HepG2 (cell line): ENCODE results near the gene GNAI2. TPM values are rescaled to one million over a fixed set of nuclear protein-coding genes. Genes with fewer than 3 reads are reported as not detected.
A peak's percentile ranks its signal among the peaks of the same experiment; 100 is the strongest.

Source experiments
- ARNTL ChIP-seq: sonication (generic); formaldehyde crosslinking; IDR thresholded peaks from 2 replicates; pipeline ENCODE4 v1.4.0; 2020; ENCODE audit warnings: mild to moderate bottlenecking, missing genetic modification reagents
- ATF7-NPFF ChIP-seq: sonication (generic); formaldehyde crosslinking; IDR thresholded peaks from 2 replicates; pipeline ENCODE4 v1.8.1; 2023; ENCODE audit warnings: mild to moderate bottlenecking, low read depth, missing genetic modification reagents, moderate library complexity
- IRF2 ChIP-seq: IDR thresholded peaks from 2 replicates; pipeline ENCODE4 v1.6.1; 2018; ENCODE audit warnings: missing genetic modification reagents, missing compliant biosample characterization
- NFE2L2 ChIP-seq: fragments of 150-350 bp; IDR thresholded peaks from 2 replicates; pipeline ENCODE4 v1.6.1; 2014; ENCODE audit warnings: low read length
- NKX3-1 ChIP-seq: sonication (generic); formaldehyde crosslinking; IDR thresholded peaks from 2 replicates; pipeline ENCODE4 v1.5.0; 2020; ENCODE audit warnings: missing genetic modification reagents
- NONO ChIP-seq, 2 experiments: fragments of 450-650 bp in 1 of 2; sonication (generic) in 1 of 2; formaldehyde crosslinking in 1 of 2; IDR thresholded peaks in 1 of 2; conservative IDR thresholded peaks in 1 of 2; 2 replicates each; pipeline versions ENCODE4 v1.6.1 to v1.8.0; 2017 to 2022; ENCODE audit warnings: mild to moderate bottlenecking in 1 of 2, missing genetic modification reagents in 1 of 2, moderate library complexity in 1 of 2
- RBM39 ChIP-seq: fragments of 200-400 bp; formaldehyde crosslinking; IDR thresholded peaks from one replicate; pipeline ENCODE4 v1.6.1; 2018; ENCODE audit warnings: antibody characterized with exemption, mild to moderate bottlenecking, low read depth, low read length; ENCODE audit not compliant: poor library complexity, severe bottlenecking
- SP1 ChIP-seq, 2 experiments: fragments of 450-650 bp in 1 of 2; sonication (generic) in 1 of 2; formaldehyde crosslinking in 1 of 2; IDR thresholded peaks; 2 replicates each; pipeline versions ENCODE4 v1.4.0 to v1.6.1; 2016 to 2020; ENCODE audit warnings: missing genetic modification reagents in 1 of 2
- STAT5B ChIP-seq: sonication (generic); formaldehyde crosslinking; IDR thresholded peaks from 2 replicates; pipeline ENCODE4 v1.4.0; 2020; ENCODE audit warnings: missing genetic modification reagents
- SUZ12 ChIP-seq: fragments of 150-350 bp; IDR thresholded peaks from 2 replicates; pipeline ENCODE4 v1.6.1; 2014; ENCODE audit warnings: low read depth, low read length
- TMF1 ChIP-seq: sonication (generic); formaldehyde crosslinking; IDR thresholded peaks from 2 replicates; pipeline ENCODE4 v1.8.1; 2022; ENCODE audit warnings: low read depth, missing genetic modification reagents
- ZFP36L2 ChIP-seq: sonication (generic); formaldehyde crosslinking; IDR thresholded peaks from 2 replicates; pipeline ENCODE4 v1.4.0; 2020; ENCODE audit warnings: missing genetic modification reagents
- ZKSCAN5 ChIP-seq: sonication (generic); formaldehyde crosslinking; IDR thresholded peaks from 2 replicates; pipeline ENCODE4 v1.5.1; 2020; ENCODE audit warnings: mild to moderate bottlenecking, missing genetic modification reagents
- ZNF761 ChIP-seq: sonication (generic); formaldehyde crosslinking; conservative IDR thresholded peaks from 2 replicates; pipeline ENCODE4 v1.4.0; 2020; ENCODE audit warnings: mild to moderate bottlenecking, missing genetic modification reagents
- ZNF777 ChIP-seq: sonication (generic); formaldehyde crosslinking; IDR thresholded peaks from 2 replicates; pipeline ENCODE4 v1.4.0; 2020; ENCODE audit warnings: missing genetic modification reagents
- ZNF841 ChIP-seq: sonication (generic); formaldehyde crosslinking; IDR thresholded peaks from 2 replicates; pipeline ENCODE4 v1.8.1; 2023; ENCODE audit warnings: missing genetic modification reagents, borderline replicate concordance
- polyA plus RNA-seq, 8 experiments: library from polyadenylated mRNA; depleted of rRNA in 3 of 8; stranded (reverse) in 7 of 8; unstranded in 1 of 8; fragments of >200 nt; fragmentation: Illumina TruSeq in 4 of 8; extraction: Trizol in 4 of 8; gene quantifications; 2 replicates each; pipeline versions ENCODE4 v1.2.1 to v1.2.3, GENCODE V29; 2011 to 2016; ENCODE audit warnings: low read depth in 4 of 8, missing spikeins in 1 of 8, mixed read lengths in 1 of 8; ENCODE audit not compliant: insufficient read depth in 1 of 8
- total RNA-seq, 5 experiments: library from RNA; depleted of rRNA; stranded (reverse); fragments of >200 nt; fragmentation: Illumina TruSeq; extraction: Trizol; gene quantifications; 2 replicates each; pipeline ENCODE4 v1.2.3, GENCODE V29; 2016; ENCODE audit warnings: low read depth in 1 of 5
- TF ChIP-seq, protein P1 (sequence below): sonication (generic); formaldehyde crosslinking; IDR thresholded peaks from 2 replicates; pipeline ENCODE4 v1.5.0; 2020; ENCODE audit warnings: mild to moderate bottlenecking, missing genetic modification reagents
- TF ChIP-seq, protein P2 (sequence below): IDR thresholded peaks from 2 replicates; pipeline ENCODE4 v1.6.1; 2012; ENCODE audit warnings: inconsistent platforms
- TF ChIP-seq, protein P3 (sequence below): sonication (generic); formaldehyde crosslinking; IDR thresholded peaks from 2 replicates; pipeline ENCODE4 v1.5.0; 2020; ENCODE audit warnings: missing genetic modification reagents, mild to moderate bottlenecking, borderline replicate concordance
- TF ChIP-seq, protein P4 (sequence below): sonication (generic); formaldehyde crosslinking; IDR thresholded peaks from 2 replicates; pipeline ENCODE4 v1.5.0; 2020; ENCODE audit warnings: mild to moderate bottlenecking, missing genetic modification reagents
- TF ChIP-seq, protein P5 (sequence below): sonication (generic); formaldehyde crosslinking; IDR thresholded peaks from 2 replicates; pipeline ENCODE4 v1.4.0; 2020; ENCODE audit warnings: missing genetic modification reagents, borderline replicate concordance

The GNAI2 gene
- total and polyA plus RNA-seq, 2 of the 13 experiments (the other 11 are each of a cell fraction or from before 2014, with no cell fraction given) = 51.1 to 66.2 TPM

DNA sequence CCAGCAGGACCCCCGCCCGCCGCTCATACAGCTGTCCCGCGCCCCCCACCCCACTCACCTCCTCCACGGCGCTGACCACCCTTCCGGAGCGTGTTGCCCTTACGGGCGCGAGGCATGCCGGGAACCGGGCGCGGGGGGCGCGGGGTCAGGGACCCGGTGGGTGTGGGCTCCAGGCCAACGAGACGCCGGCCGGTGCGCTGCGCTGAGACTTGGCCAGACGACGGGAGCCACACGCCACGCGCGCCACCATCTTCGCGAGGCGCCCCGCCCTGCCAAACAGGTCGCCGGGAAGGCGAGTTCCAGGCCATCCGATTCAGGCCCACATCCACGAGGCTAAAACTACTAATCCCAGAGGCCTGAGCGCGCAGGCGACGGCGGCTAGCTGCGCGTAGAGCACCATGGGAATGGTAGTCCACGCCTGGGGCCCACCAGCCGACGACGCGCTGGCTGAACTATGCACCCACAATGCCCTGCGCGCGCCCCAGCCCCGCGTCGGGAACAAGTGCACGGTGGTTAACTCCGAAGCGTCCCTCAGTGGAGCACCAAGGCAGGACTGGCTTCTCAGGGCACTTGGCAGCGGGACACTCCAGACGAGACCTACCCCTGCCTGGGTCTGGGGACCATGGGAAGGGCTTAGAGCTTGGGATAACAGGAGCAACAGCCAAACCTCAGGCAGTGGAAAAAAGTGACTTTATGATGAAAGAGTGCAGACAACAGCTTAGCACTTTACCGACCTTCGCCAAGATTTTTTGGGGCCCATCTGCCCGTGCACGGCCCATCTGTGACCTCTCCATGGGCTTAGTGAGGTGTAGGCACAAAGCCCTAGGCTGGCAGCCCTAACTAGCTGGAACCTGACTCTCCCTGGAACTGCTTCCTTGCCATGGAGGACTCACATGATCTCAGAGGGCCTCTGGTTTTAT lies 56.4 kb downstream of the GNAI2 start, which contains the start of gene IFRD2 (continued):
- TF ChIP-seq, protein P1, sequence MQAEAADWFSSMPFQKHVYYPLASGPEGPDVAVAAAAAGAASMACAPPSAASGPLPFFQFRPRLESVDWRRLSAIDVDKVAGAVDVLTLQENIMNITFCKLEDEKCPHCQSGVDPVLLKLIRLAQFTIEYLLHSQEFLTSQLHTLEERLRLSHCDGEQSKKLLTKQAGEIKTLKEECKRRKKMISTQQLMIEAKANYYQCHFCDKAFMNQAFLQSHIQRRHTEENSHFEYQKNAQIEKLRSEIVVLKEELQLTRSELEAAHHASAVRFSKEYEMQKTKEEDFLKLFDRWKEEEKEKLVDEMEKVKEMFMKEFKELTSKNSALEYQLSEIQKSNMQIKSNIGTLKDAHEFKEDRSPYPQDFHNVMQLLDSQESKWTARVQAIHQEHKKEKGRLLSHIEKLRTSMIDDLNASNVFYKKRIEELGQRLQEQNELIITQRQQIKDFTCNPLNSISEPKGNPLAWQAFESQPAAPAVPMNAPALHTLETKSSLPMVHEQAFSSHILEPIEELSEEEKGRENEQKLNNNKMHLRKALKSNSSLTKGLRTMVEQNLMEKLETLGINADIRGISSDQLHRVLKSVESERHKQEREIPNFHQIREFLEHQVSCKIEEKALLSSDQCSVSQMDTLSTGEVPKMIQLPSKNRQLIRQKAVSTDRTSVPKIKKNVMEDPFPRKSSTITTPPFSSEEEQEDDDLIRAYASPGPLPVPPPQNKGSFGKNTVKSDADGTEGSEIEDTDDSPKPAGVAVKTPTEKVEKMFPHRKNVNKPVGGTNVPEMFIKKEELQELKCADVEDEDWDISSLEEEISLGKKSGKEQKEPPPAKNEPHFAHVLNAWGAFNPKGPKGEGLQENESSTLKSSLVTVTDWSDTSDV (CRISPR knock-in tag) = no peak
- TF ChIP-seq NFE2L2 = peak; percentile 26; the same call in 1 of the 2 replicates
- TF ChIP-seq ZNF841 (CRISPR knock-in tag) = no peak
- 0 out of 2 replicates have a peak, but pooled peaks have one; percentile 31 for TF ChIP-seq NKX3-1 (CRISPR knock-in tag)
- TF ChIP-seq RBM39 = no peak
- TF ChIP-seq STAT5B = no peak
- 0 out of 2 replicates have a peak, but pooled peaks have one; percentile 38 for TF ChIP-seq ZKSCAN5
- TF ChIP-seq SP1 (IDR thresholded peaks at IDR 0.05) = no peak
- peak; percentile 96 for TF ChIP-seq SP1 (CRISPR knock-in tag; IDR thresholded peaks at IDR 0.05)
- peak; percentile 61; the same call in 1 of the 2 replicates for TF ChIP-seq ZNF761 (CRISPR knock-in tag)
- TF ChIP-seq IRF2 (CRISPR knock-in tag) = peak; percentile 98
- TF ChIP-seq, protein P2, sequence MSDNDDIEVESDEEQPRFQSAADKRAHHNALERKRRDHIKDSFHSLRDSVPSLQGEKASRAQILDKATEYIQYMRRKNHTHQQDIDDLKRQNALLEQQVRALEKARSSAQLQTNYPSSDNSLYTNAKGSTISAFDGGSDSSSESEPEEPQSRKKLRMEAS = peak; percentile 76
- TF ChIP-seq, protein P3, sequence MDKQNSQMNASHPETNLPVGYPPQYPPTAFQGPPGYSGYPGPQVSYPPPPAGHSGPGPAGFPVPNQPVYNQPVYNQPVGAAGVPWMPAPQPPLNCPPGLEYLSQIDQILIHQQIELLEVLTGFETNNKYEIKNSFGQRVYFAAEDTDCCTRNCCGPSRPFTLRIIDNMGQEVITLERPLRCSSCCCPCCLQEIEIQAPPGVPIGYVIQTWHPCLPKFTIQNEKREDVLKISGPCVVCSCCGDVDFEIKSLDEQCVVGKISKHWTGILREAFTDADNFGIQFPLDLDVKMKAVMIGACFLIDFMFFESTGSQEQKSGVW (CRISPR knock-in tag) = no peak
- TF ChIP-seq ZFP36L2 (CRISPR knock-in tag) = no peak
- peak; percentile 100 for TF ChIP-seq SUZ12
- TF ChIP-seq, protein P4, sequence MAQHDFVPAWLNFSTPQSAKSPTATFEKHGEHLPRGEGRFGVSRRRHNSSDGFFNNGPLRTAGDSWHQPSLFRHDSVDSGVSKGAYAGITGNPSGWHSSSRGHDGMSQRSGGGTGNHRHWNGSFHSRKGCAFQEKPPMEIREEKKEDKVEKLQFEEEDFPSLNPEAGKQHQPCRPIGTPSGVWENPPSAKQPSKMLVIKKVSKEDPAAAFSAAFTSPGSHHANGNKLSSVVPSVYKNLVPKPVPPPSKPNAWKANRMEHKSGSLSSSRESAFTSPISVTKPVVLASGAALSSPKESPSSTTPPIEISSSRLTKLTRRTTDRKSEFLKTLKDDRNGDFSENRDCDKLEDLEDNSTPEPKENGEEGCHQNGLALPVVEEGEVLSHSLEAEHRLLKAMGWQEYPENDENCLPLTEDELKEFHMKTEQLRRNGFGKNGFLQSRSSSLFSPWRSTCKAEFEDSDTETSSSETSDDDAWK = no peak
- TF ChIP-seq ZNF777 (CRISPR knock-in tag) = no peak
- TF ChIP-seq ARNTL (CRISPR knock-in tag) = peak; percentile 62; the same call in 1 of the 2 replicates
- TF ChIP-seq, protein P5, sequence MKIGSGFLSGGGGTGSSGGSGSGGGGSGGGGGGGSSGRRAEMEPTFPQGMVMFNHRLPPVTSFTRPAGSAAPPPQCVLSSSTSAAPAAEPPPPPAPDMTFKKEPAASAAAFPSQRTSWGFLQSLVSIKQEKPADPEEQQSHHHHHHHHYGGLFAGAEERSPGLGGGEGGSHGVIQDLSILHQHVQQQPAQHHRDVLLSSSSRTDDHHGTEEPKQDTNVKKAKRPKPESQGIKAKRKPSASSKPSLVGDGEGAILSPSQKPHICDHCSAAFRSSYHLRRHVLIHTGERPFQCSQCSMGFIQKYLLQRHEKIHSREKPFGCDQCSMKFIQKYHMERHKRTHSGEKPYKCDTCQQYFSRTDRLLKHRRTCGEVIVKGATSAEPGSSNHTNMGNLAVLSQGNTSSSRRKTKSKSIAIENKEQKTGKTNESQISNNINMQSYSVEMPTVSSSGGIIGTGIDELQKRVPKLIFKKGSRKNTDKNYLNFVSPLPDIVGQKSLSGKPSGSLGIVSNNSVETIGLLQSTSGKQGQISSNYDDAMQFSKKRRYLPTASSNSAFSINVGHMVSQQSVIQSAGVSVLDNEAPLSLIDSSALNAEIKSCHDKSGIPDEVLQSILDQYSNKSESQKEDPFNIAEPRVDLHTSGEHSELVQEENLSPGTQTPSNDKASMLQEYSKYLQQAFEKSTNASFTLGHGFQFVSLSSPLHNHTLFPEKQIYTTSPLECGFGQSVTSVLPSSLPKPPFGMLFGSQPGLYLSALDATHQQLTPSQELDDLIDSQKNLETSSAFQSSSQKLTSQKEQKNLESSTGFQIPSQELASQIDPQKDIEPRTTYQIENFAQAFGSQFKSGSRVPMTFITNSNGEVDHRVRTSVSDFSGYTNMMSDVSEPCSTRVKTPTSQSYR (CRISPR knock-in tag) = no peak
- TF ChIP-seq NONO (IDR thresholded peaks at IDR 0.05) = no peak
- TF ChIP-seq NONO (CRISPR knock-in tag; conservative IDR thresholded peaks at IDR 0.05) = peak; percentile 87
- peak; percentile 63; the same call in 1 of the 2 replicates for TF ChIP-seq ATF7-NPFF (CRISPR knock-in tag)
- TF ChIP-seq TMF1 (CRISPR knock-in tag) = no peak
